ENCODE results near the gene HCN4. TPM values are rescaled to one million over a fixed set of nuclear protein-coding genes. Genes with fewer than 3 reads are reported as not detected.

HCN4 gene
- total RNA-seq, 1 donor from 2014 or later, result 1.4 TPM

DNA sequence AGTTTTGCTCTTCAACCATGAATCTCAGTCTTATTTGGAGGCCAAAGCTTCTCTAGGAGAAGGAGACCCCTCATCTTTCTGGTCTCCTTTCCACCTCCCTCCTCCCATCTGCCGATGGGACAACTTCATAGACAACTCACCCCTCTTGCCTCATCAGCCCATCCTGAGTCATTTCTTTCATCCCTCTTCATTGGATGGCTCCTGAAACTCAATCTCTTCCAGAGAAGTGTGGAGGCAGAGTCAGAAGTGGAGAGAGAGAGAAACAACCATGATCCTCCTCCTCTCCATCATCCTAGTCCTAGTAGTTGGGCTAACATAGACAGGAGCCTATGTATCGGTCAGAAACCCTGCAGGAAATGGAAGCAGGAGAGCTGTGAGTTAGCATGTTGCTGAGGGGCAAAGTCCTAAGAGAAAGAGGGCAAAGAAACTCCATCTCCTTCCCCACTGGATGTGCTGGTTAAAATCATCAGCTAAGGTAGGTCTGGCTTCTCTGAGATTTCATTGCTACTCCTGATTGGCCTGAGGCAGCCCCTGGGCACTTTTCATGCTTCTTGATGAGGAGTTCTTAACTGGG lies 21.3 kb upstream of the HCN4 start:
- H3K4me3 ChIP-seq (ENCODE audit: low read depth, low read length), result no peak overlapping the region
- DNase-seq (ENCODE audit: low read depth), result no peak
- H3K36me3 ChIP-seq (ENCODE audit: control insufficient read depth, insufficient read depth, low read length), result no peaks in the 10 kb centered on the region
- TF ChIP-seq, protein P1, sequence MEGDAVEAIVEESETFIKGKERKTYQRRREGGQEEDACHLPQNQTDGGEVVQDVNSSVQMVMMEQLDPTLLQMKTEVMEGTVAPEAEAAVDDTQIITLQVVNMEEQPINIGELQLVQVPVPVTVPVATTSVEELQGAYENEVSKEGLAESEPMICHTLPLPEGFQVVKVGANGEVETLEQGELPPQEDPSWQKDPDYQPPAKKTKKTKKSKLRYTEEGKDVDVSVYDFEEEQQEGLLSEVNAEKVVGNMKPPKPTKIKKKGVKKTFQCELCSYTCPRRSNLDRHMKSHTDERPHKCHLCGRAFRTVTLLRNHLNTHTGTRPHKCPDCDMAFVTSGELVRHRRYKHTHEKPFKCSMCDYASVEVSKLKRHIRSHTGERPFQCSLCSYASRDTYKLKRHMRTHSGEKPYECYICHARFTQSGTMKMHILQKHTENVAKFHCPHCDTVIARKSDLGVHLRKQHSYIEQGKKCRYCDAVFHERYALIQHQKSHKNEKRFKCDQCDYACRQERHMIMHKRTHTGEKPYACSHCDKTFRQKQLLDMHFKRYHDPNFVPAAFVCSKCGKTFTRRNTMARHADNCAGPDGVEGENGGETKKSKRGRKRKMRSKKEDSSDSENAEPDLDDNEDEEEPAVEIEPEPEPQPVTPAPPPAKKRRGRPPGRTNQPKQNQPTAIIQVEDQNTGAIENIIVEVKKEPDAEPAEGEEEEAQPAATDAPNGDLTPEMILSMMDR (IDR thresholded peaks at IDR 0.05; ENCODE audit: insufficient read depth, low read length, poor library complexity, severe bottlenecking), result no peak
- peaks cover 16% of the 10 kb centered on the region for H3K27me3 ChIP-seq (ENCODE audit: control insufficient read depth, insufficient read depth, low read length)

DNA sequence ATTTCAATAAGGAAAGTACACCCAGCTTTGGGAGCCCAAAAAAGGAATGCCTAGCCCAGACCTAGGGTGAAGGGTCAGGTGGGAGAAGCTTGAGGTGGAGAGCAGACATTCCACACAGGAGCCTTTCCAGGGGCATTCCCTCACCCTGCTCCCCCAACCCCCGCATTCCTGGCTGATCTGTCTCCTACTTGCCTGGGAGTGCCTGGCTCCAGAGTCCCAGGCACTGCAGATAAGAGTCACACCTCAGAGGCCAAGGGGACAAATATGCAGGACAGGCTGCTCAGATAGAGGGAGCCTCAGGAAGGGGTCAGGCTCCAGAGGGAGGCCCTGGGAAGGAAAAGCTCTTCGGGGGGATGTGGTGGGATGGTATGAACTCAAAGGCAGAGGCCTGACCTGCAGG lies 20.8 kb upstream of the HCN4 start:
- no peak for DNase-seq (ENCODE audit: low read depth)
- Histone ChIP-seq H3K27me3 (ENCODE audit: control insufficient read depth, insufficient read depth, low read length) (peaks cover 14% of the 10 kb centered on the region), H3K36me3 (ENCODE audit: control insufficient read depth, insufficient read depth, low read length) (no peaks in the 10 kb centered on the region), H3K4me3 (ENCODE audit: low read depth, low read length) (no peak overlapping the region)
- TF ChIP-seq, protein P1 (IDR thresholded peaks at IDR 0.05; ENCODE audit: insufficient read depth, low read length, poor library complexity, severe bottlenecking), result no peak

DNA sequence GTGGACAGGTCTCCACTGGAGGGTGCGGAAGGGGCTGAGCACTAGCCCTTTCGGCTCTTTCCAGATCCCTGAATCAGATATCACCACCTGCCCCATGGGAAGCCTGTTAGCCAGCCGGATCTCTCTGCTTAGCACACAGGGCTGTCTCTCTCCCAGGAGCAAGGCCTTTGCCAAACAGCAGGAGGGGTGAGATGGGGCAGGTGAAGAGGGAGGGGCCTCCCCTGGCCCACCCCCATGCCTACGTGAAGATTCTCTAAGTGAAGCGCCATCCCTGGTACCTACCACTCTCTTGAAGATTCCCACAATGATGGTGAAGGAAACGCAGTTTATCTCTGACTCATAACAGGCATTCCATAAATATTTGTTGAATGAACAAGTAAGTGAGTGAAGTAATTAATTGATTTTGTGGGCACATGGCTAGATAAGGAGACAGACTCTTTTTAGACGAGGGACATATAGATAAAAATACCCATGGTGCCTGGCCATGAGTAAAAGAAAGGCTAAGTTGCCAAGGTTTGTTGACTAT lies 19.6 kb upstream of the HCN4 start:
- TF ChIP-seq, protein P1 (IDR thresholded peaks at IDR 0.05; ENCODE audit: insufficient read depth, low read length, poor library complexity, severe bottlenecking), result no peak
- H3K4me3 ChIP-seq (ENCODE audit: low read depth, low read length), result no peak overlapping the region
- H3K27me3 ChIP-seq (ENCODE audit: control insufficient read depth, insufficient read depth, low read length), result peaks cover 3% of the 10 kb centered on the region
- H3K36me3 ChIP-seq (ENCODE audit: control insufficient read depth, insufficient read depth, low read length), result no peaks in the 10 kb centered on the region
- DNase-seq (ENCODE audit: low read depth), result peak; percentile 42

DNA sequence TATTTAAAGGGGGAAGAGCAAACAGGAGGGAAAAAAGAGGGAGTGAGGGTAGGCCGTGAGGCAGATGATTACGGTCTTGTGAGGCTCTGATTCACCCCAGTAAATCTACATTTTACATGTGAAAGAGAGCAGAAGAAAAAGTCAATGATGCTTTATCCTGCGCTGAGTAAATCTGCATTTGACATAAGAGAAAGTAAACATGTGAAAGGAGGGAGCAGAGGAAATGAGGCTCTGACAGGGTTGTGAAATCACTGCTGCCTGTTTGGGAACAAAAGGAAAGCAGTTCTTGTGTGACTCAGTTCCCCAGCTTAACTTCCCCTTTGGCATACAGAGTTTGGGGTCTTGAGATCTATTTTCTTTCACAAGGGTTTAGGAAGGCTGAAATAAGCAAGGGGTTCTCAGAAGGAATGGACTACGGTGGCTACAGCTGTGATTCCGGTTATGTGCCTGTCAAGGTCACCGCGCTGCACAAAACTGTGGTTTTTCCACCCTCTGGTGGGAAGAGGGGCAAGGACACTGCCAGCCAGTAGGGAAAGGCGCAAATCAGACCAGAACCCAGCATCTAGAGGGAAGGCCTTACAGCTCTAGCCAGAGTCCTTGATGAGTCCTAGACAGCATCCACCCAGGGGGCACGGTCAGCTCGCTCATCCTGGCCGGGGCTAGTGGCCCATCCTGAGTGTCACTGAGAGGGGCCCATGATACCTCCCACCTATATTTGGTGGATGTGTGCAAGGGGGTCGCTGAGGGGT lies 18.9 kb upstream of the HCN4 start:
- Histone ChIP-seq H3K4me3 (ENCODE audit: low read depth, low read length) (no peak overlapping the region), H3K27me3 (ENCODE audit: control insufficient read depth, insufficient read depth, low read length) (peaks cover under 1% of the 10 kb centered on the region), H3K36me3 (ENCODE audit: control insufficient read depth, insufficient read depth, low read length) (no peaks in the 10 kb centered on the region)
- DNase-seq (ENCODE audit: low read depth), result no peak
- TF ChIP-seq, protein P1 (IDR thresholded peaks at IDR 0.05; ENCODE audit: insufficient read depth, low read length, poor library complexity, severe bottlenecking), result no peak

DNA sequence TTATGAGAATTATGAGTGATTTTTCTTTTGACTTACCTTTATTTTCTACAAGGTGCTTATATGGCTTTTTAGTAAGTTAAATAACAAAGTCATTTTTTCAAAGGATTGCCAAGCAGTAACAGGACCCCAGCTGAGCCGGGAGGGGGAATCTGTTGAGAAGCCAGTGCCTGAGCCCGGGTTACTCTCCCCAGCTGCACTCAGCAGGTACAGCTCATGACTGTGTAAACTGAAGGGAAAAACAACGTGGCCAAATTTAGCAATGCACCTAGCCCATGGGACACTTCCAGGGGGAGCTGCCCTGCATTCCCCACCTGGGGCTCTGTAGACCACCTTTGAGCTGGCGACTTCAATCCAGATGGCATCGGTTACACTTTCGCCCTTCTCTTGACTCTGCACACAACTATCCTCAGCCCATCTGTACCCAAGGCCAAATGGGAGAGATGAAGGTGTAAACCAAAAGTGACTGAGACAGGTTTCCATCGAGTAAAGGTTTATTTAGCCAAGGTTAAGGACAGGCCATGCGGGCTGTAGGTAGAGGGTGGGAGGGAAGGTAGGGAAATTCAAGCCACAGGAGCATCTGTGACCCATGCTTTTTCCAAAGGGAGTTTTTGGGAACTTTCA lies 18.2 kb upstream of the HCN4 start:
- TF ChIP-seq, protein P1 (IDR thresholded peaks at IDR 0.05; ENCODE audit: insufficient read depth, low read length, poor library complexity, severe bottlenecking), result no peak
- peaks cover 2% of the 10 kb centered on the region for H3K27me3 ChIP-seq (ENCODE audit: control insufficient read depth, insufficient read depth, low read length)
- no peak for DNase-seq (ENCODE audit: low read depth)
- no peak overlapping the region for H3K4me3 ChIP-seq (ENCODE audit: low read depth, low read length)
- no peaks in the 10 kb centered on the region for H3K36me3 ChIP-seq (ENCODE audit: control insufficient read depth, insufficient read depth, low read length)

Measured in kidney epithelial cell (primary cell).